GM12872 (cell line): ENCODE measurements around the gene KCNC4.

Experiments used
- CTCF ChIP-seq: IDR thresholded peaks from 3 replicates; pipeline ENCODE4 v1.5.1; 2011; ENCODE audit warnings: low read depth, mild to moderate bottlenecking, low read length, moderate library complexity; ENCODE audit not compliant: insufficient read depth

Gene KCNC4

GRCh38 chr1:110243146-110243545 is 33.0 kb downstream of the KCNC4 start:
- no peak for TF ChIP-seq CTCF

GRCh38 chr1:110243574-110243973 is 33.5 kb downstream of the KCNC4 start:
- no peak for TF ChIP-seq CTCF

- TF ChIP-seq CTCF: no peak
Measured at GRCh38 chr1:110245876-110246620, 35.9 kb downstream of the KCNC4 start.

- TF ChIP-seq CTCF: no peak
Measured at GRCh38 chr1:110248746-110249145, 38.6 kb downstream of the KCNC4 start.

GRCh38 chr1:110249256-110249655 is 39.1 kb downstream of the KCNC4 start:
- no peak for TF ChIP-seq CTCF

GRCh38 chr1:110250008-110250407 is 39.9 kb downstream of the KCNC4 start:
- TF ChIP-seq CTCF: no peak

GRCh38 chr1:110250749-110251148 is 40.6 kb downstream of the KCNC4 start:
- TF ChIP-seq CTCF: no peak
